Neural crest cell (in vitro differentiated cells): ENCODE results near the gene LAG3. TPM values are rescaled to one million over a fixed set of nuclear protein-coding genes. Genes with fewer than 3 reads are reported as not detected.

Source experiments
- DNase-seq: peaks from one replicate; pipeline ENCODE4 v3.0.0; 2021; ENCODE audit warnings: low read depth, mixed read lengths, low spot score
- H3K27ac Mint-ChIP-seq: one replicate; pipeline ENCODE4 v1.8.0; 2021; ENCODE audit warnings: mild to moderate bottlenecking, mixed read lengths; ENCODE audit not compliant: unreplicated experiment
- H3K27me3 Mint-ChIP-seq: 2 replicates; pipeline ENCODE4 v1.8.0; 2021; ENCODE audit warnings: low read depth, mild to moderate bottlenecking, mixed read lengths
- H3K36me3 Mint-ChIP-seq: 2 replicates; pipeline ENCODE4 v1.8.0; 2021; ENCODE audit warnings: low read depth, mild to moderate bottlenecking, mixed read lengths
- H3K4me1 Mint-ChIP-seq: 2 replicates; pipeline ENCODE4 v1.8.0; 2021; ENCODE audit warnings: mixed read lengths
- H3K4me3 Mint-ChIP-seq: one replicate; pipeline ENCODE4 v1.8.0; 2021; ENCODE audit warnings: mild to moderate bottlenecking, mixed read lengths
- H3K9me3 Mint-ChIP-seq: 2 replicates; pipeline ENCODE4 v1.8.0; 2021; ENCODE audit warnings: mixed read lengths
- CTCF ChIP-seq: fragments of 200-600 bp; sonication (generic); conservative IDR thresholded peaks from 2 replicates; pipeline ENCODE4 v1.5.0; 2021; ENCODE audit warnings: antibody characterized with exemption, mild to moderate bottlenecking
- total RNA-seq: library from RNA; stranded (reverse); gene quantifications from 2 replicates; pipeline ENCODE4 v1.2.1, GENCODE V29; 2021

The LAG3 gene
- total RNA-seq, 1 donor from 2014 or later = 4.9 TPM

- Mint-ChIP-seq H3K9me3 (no peaks in the 10 kb centered on the region), H3K36me3 (no peaks in the 10 kb centered on the region), H3K4me1 (peaks cover 32% of the 10 kb centered on the region), H3K27ac (peak overlapping the region; percentile 97), H3K4me3 (peak overlapping the region; percentile 1), H3K27me3 (no peaks in the 10 kb centered on the region)
- no peak for DNase-seq
- TF ChIP-seq CTCF = no peak
Measured at GRCh38 chr12:6791931-6792520, 19.7 kb downstream of the LAG3 start.

- DNase-seq = peak; percentile 33
- H3K27me3 Mint-ChIP-seq = no peaks in the 10 kb centered on the region
Measured at GRCh38 chr12:6792522-6793201, 20.3 kb downstream of the LAG3 start.

DNA sequence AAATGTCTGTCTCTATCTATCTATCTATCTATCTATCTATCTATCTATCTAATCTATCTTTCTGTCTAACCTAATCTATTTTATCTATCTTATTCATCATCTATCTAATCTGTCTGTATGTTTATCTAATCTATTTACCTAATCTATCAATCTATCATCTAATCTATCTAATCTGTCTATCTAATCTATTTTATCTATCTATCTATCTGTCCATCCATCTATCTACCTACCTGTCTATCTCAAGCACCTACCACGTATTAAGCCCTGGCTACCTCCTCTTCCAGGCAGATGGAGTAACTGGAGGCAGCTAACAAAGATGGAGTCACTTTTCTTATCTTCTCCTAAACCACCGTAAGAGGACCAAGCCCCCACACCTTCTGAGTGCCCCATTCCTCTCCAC, 22.8 kb downstream of the LAG3 start:
- Mint-ChIP-seq H3K36me3 (no peaks in the 10 kb centered on the region), H3K9me3 (no peaks in the 10 kb centered on the region), H3K4me1 (peaks cover 21% of the 10 kb centered on the region), H3K4me3 (no peak overlapping the region), H3K27me3 (no peaks in the 10 kb centered on the region), H3K27ac (no peak overlapping the region)
- TF ChIP-seq CTCF = no peak
- DNase-seq = no peak

More at GRCh38 chr12:6792522-6793201, 20.3 kb downstream of the LAG3 start:
- Mint-ChIP-seq H3K4me3 (peak overlapping the region; percentile 1), H3K9me3 (no peaks in the 10 kb centered on the region), H3K27ac (peak overlapping the region; percentile 97), H3K36me3 (no peaks in the 10 kb centered on the region), H3K4me1 (peaks cover 31% of the 10 kb centered on the region)
- no peak for TF ChIP-seq CTCF

DNA sequence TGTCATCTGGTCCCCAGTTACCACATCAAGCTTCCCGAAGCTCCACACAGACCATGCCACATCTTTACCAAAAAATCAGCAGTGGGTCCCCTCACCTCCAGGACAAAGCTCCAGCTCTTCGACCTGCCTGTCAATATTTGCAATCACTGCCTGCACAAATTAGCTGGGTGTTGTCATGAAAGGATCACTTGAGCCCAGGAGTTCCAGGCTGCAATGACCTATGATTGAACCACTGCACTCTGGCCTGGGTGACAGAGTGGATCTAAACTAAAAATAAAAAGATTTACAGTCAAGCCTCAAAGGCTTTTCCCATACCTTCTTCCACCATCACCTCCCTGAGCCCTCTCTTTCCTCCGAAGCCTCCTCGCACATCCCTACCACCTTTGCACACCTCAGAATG, 24.3 kb downstream of the LAG3 start:
- TF ChIP-seq CTCF = no peak
- DNase-seq = no peak
- H3K4me1 Mint-ChIP-seq = peaks cover 21% of the 10 kb centered on the region
- no peak overlapping the region for H3K4me3 Mint-ChIP-seq
- no peaks in the 10 kb centered on the region for H3K27me3 Mint-ChIP-seq
- no peak overlapping the region for H3K27ac Mint-ChIP-seq
- no peaks in the 10 kb centered on the region for H3K36me3 Mint-ChIP-seq
- H3K9me3 Mint-ChIP-seq = no peaks in the 10 kb centered on the region

- Mint-ChIP-seq H3K27ac (no peak overlapping the region), H3K4me3 (no peak overlapping the region), H3K36me3 (peaks cover 1% of the 10 kb centered on the region), H3K27me3 (no peaks in the 10 kb centered on the region), H3K9me3 (peaks cover 2% of the 10 kb centered on the region), H3K4me1 (no peaks in the 10 kb centered on the region)
- DNase-seq = no peak
- no peak for TF ChIP-seq CTCF
Measured at GRCh38 chr12:6799147-6799546, 26.8 kb downstream of the LAG3 start.
